Measurements from ENCODE around the gene C19orf12. TPM values are rescaled to one million over a fixed set of nuclear protein-coding genes. Genes with fewer than 3 reads are reported as not detected.

C19orf12 gene
- total and polyA plus RNA-seq, 8 donors = 11.0 to 16.9 (median 12.2) TPM

DNA sequence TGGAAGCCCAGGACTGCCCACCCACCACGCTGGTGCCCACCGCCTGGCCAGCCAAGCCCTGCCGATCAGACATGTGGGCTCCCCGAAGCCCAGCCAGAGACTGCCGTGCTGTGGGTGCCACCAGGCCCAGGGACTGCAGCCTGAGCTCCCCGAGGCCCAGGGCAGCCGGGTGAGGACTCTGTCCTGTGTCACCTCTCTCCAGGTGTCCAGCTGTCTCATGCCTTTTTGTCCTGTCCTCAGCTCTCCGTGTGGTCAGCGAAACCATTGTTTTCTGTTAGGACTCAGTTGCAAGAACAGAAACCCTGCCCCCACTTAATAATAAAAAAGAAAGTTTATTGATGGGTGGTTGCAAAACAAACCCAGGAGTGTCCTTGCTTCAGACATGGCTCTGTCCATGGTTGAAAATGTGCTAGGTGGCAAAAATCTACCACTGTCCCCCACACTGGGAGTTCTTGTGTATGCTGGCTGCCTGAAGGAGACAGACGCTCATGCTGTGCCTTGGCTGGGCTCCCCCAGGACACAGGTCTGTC, 39.9 kb downstream of the C19orf12 start:
- no peaks in the 10 kb centered on the region for H3K4me1 ChIP-seq
- H3K27ac ChIP-seq = no peak overlapping the region
- H3K36me3 ChIP-seq = peaks cover 0 to 23% (median 5%) of the 10 kb centered on the region in 3 donors
- no peak for FAIRE-seq
- no peak overlapping the region for H3K4me3 ChIP-seq
- 86 to 94% methylated on average over 10 of the region's 10 CpGs for WGBS, 2 donors
- TF ChIP-seq, protein P1, sequence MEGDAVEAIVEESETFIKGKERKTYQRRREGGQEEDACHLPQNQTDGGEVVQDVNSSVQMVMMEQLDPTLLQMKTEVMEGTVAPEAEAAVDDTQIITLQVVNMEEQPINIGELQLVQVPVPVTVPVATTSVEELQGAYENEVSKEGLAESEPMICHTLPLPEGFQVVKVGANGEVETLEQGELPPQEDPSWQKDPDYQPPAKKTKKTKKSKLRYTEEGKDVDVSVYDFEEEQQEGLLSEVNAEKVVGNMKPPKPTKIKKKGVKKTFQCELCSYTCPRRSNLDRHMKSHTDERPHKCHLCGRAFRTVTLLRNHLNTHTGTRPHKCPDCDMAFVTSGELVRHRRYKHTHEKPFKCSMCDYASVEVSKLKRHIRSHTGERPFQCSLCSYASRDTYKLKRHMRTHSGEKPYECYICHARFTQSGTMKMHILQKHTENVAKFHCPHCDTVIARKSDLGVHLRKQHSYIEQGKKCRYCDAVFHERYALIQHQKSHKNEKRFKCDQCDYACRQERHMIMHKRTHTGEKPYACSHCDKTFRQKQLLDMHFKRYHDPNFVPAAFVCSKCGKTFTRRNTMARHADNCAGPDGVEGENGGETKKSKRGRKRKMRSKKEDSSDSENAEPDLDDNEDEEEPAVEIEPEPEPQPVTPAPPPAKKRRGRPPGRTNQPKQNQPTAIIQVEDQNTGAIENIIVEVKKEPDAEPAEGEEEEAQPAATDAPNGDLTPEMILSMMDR (IDR thresholded peaks at IDR 0.05) = no peak
- H3K9me3 ChIP-seq = no peaks in the 10 kb centered on the region
- intact Hi-C loops (cut with DNase I) = loop anchor here in 1 of 3 donors (10.0 kb wide), 1 partner anchor 60 kb away; no protein-coding TSS in a partner anchor
- ATAC-seq = no peak
- no peaks in the 10 kb centered on the region for H3K27me3 ChIP-seq
- DNase-seq = no peak

DNA sequence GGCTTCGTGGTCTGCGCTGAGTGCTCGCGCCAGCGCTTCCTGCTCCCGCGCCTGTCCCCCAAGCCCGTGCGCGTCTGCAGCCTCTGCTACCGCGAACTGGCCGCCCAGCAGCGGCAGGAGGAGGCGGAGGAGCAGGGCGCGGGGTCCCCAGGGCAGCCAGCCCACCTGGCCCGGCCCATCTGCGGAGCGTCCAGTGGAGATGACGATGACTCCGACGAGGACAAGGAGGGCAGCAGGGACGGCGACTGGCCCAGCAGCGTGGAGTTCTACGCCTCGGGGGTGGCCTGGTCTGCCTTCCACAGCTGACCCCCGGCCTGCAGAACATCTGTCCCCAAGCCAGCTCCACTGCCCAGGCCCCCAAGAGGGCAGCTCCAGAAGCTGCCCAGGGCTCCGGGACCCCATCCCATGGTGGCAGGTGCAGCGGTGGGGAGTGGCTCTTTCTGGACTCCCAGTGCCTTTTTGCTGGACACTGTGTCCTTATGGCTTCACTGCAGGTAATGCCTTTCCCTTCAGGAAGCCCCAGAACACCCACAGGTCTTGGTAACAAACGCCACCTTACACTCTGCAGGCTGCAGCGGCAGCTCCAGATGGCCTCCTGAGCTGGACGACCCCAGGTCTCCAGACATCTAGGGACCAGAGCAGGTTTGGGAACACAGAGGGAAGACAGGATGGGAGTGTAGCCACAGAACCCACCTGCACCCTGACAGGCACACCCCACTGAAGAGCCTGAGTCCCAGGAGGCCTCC, 40.5 kb downstream of the C19orf12 start:
- 94 to 95% methylated on average over 34 of the region's 34 CpGs for WGBS, 2 donors
- ATAC-seq = no peak
- peak in 1 of 6 donors; percentile 59 for DNase-seq
- Histone ChIP-seq H3K4me3 (no peak overlapping the region), H3K4me1 (no peaks in the 10 kb centered on the region), H3K9me3 (no peaks in the 10 kb centered on the region), H3K36me3 (peaks cover 0 to 23% (median 5%) of the 10 kb centered on the region in 3 donors), H3K27me3 (no peaks in the 10 kb centered on the region), H3K27ac (no peak overlapping the region)
- FAIRE-seq = no peak
- TF ChIP-seq, protein P1 (IDR thresholded peaks at IDR 0.05) = no peak
- intact Hi-C loops (cut with DNase I) = loop anchor here in 1 of 3 donors (10.0 kb wide), 1 partner anchor 60 kb away; no protein-coding TSS in a partner anchor

DNA sequence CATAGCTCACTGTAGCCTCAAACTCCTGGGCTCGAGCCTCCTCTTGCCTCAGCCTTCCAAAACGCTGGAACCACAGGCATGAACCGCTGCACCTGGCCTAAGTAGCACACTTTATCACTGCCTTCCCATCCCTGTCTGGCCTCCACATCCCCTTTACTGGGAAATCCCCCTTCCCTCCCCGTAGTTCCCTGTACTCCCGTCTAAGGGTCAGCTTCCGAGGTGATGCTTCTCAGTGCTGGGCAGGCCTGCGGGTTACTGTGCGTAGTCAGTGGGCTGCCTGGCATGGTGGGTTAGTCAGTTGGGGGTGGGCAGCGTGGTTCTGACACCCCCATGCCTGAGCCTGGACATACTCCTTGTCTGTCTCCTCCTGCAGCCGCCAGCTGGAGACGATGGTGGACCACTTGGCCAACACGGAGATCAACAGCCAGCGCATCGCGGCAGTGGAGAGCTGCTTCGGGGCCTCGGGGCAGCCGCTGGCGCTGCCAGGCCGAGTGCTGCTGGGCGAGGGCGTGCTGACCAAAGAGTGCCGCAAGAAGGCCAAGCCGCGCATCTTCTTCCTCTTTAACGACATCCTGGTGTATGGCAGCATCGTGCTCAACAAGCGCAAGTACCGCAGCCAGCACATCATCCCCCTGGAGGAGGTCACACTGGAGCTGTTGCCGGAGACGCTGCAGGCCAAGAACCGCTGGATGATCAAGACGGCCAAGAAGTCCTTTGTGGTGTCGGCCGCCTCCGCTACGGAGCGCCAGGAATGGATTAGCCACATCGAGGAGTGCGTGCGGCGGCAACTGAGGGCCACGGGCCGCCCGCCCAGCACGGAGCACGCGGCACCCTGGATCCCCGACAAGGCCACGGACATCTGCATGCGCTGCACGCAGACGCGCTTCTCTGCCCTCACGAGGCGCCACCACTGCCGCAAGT, 41.4 kb downstream of the C19orf12 start:
- DNase-seq (peak in 1 of 6 donors; percentile 64), ATAC-seq (no peak), FAIRE-seq (no peak)
- H3K27me3 ChIP-seq = no peaks in the 10 kb centered on the region
- intact Hi-C loops (cut with DNase I) = loop anchor here in 1 of 3 donors (10.0 kb wide), 1 partner anchor 59 kb away; no protein-coding TSS in a partner anchor
- TF ChIP-seq, protein P1 (IDR thresholded peaks at IDR 0.05) = no peak
- no peak overlapping the region for H3K27ac ChIP-seq
- no peak overlapping the region for H3K4me3 ChIP-seq
- no peaks in the 10 kb centered on the region for H3K9me3 ChIP-seq
- 92 to 94% methylated on average over 57 of the region's 57 CpGs for WGBS, 2 donors
- H3K36me3 ChIP-seq = peaks cover 0 to 23% (median 5%) of the 10 kb centered on the region in 3 donors
- no peaks in the 10 kb centered on the region for H3K4me1 ChIP-seq

DNA sequence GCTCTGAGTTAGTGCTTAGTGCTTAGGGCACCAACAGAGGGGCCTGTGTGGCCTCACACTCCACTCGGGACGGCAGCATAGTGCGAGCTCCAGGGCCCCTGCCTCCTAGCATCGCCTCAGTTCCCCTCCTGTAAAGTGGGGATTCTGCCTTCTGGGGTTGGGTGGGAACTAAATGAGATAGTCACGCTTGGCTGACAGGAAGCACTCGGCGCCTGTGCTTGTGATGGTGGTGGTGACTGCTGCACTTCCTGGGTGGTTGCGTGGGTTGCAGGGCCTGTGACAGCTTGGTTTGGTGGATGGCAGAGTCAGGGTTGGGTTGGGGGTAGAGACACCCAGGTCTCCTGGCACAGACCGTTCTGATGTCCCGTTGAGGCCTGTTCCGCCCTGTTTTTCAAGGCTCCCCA, 42.1 kb downstream of the C19orf12 start:
- H3K9me3 ChIP-seq = no peaks in the 10 kb centered on the region
- no peak overlapping the region for H3K4me3 ChIP-seq
- DNase-seq = peak in 1 of 6 donors; percentile 44
- TF ChIP-seq, protein P1 (IDR thresholded peaks at IDR 0.05) = no peak
- intact Hi-C loops (cut with DNase I) = loop anchor here in 1 of 3 donors (10.0 kb wide), 1 partner anchor 58 kb away; no protein-coding TSS in a partner anchor
- no peak for FAIRE-seq
- H3K36me3 ChIP-seq = peaks cover 0 to 23% (median 5%) of the 10 kb centered on the region in 3 donors
- 84 to 90% methylated on average over 11 of the region's 11 CpGs for WGBS, 2 donors
- no peaks in the 10 kb centered on the region for H3K27me3 ChIP-seq
- no peak overlapping the region for H3K27ac ChIP-seq
- peak in 1 of 4 donors; percentile 7 for ATAC-seq
- peaks cover 0 to 2% (median 0%) of the 10 kb centered on the region in 3 donors for H3K4me1 ChIP-seq
